Karpas-422 (cell line): Measurements from ENCODE around the gene RFX4. TPM values are rescaled to one million over a fixed set of nuclear protein-coding genes. Genes with fewer than 3 reads are reported as not detected.

Source experiments
- DNase-seq: peaks from one replicate; pipeline ENCODE4 v3.0.0-alpha.2; 2015
- H2AFZ ChIP-seq: fragments of 200-600 bp; sonication (generic); 2 replicates; pipeline ENCODE4 v1.6.1; 2014; ENCODE audit warnings: antibody characterized with exemption, low read length, mixed read lengths
- H3K27ac ChIP-seq: fragments of 200-600 bp; sonication (generic); 2 replicates; pipeline ENCODE4 v1.5.1; 2014; ENCODE audit warnings: mild to moderate bottlenecking, low read length, moderate library complexity
- H3K27me3 ChIP-seq: fragments of 200-600 bp; sonication (generic); 2 replicates; pipeline ENCODE4 v1.6.1; 2014; ENCODE audit warnings: low read length, mixed read lengths
- H3K36me3 ChIP-seq: fragments of 200-600 bp; sonication (generic); 2 replicates; pipeline ENCODE4 v1.6.1; 2014; ENCODE audit warnings: low read length, mixed read lengths; ENCODE audit not compliant: insufficient read depth
- H3K4me1 ChIP-seq: fragments of 200-600 bp; sonication (generic); 2 replicates; pipeline ENCODE4 v1.6.1; 2014; ENCODE audit warnings: mild to moderate bottlenecking, low read length, mixed read lengths
- H3K4me2 ChIP-seq: fragments of 200-600 bp; sonication (generic); 2 replicates; pipeline ENCODE4 v1.6.1; 2014; ENCODE audit warnings: low read length, low read depth, mild to moderate bottlenecking; ENCODE audit not compliant: poor library complexity, severe bottlenecking
- H3K4me3 ChIP-seq: fragments of 200-600 bp; sonication (generic); 2 replicates; pipeline ENCODE4 v1.5.1; 2014; ENCODE audit warnings: mild to moderate bottlenecking, antibody characterized with exemption, low read length, mixed read lengths
- H3K79me2 ChIP-seq: fragments of 200-600 bp; sonication (generic); 2 replicates; pipeline ENCODE4 v1.6.1; 2014; ENCODE audit warnings: mild to moderate bottlenecking, low read length, mixed read lengths
- H3K9ac ChIP-seq: fragments of 200-600 bp; sonication (generic); 2 replicates; pipeline ENCODE4 v1.6.0; 2014; ENCODE audit warnings: low read length
- H3K9me2 ChIP-seq: fragments of 200-600 bp; sonication (generic), shearing (Covaris generic); replicated peaks from 2 replicates; pipeline ENCODE4 v1.6.0; 2014; ENCODE audit warnings: mild to moderate bottlenecking, low read length, moderate library complexity; ENCODE audit not compliant: insufficient read depth
- H3K9me3 ChIP-seq: fragments of 300-700, 200-600 bp; sonication (generic); 2 replicates; pipeline ENCODE4 v1.6.1; 2014; ENCODE audit warnings: low read length, mixed read lengths
- H4K20me1 ChIP-seq: fragments of 200-600 bp; sonication (generic); 2 replicates; pipeline ENCODE4 v1.6.1; 2014; ENCODE audit warnings: mild to moderate bottlenecking, antibody characterized with exemption, low read length, low read depth; ENCODE audit not compliant: insufficient read depth
- total RNA-seq: library from RNA; depleted of rRNA; stranded (reverse); fragments of >200 nt; shearing (Covaris generic); gene quantifications from 2 replicates; pipeline ENCODE4 v1.2.3, GENCODE V29; 2014; ENCODE audit warnings: low replicate concordance

RFX4 gene
- total RNA-seq, 1 experiment from 2014 or later, result not detected

DNA sequence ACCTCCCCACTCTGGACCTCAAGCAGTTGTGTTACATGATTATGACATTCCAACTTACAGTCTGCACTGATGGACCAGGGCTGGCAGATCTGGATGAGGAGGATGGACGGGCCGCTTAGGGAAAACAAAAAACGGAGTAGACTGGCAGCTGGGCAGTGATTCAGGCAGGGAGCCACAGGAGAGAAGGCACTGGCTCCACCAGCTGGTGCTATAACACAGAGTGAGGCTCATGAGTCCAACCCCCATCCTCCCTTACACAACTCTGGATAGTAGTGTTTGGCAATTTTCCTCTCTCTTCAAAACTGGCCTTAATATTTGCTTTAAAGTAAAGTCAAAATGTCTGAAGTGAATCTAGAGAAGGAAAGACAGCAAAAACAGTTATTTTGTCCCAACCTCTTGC is 181.9 kb downstream of the RFX4 start:
- H3K4me3 ChIP-seq, result no peak overlapping the region
- no peaks in the 10 kb centered on the region for H4K20me1 ChIP-seq
- no peaks in the 10 kb centered on the region for H3K9me2 ChIP-seq
- DNase-seq, result no peak
- H3K27ac ChIP-seq, result no peak overlapping the region
- no peaks in the 10 kb centered on the region for H3K79me2 ChIP-seq
- peaks cover 39% of the 10 kb centered on the region for H3K4me1 ChIP-seq
- no peaks in the 10 kb centered on the region for H3K36me3 ChIP-seq
- H3K4me2 ChIP-seq, result no peak overlapping the region
- no peak overlapping the region for H3K9ac ChIP-seq
- H3K27me3 ChIP-seq, result no peaks in the 10 kb centered on the region
- H3K9me3 ChIP-seq, result no peaks in the 10 kb centered on the region
- no peak overlapping the region for H2AFZ ChIP-seq

DNA sequence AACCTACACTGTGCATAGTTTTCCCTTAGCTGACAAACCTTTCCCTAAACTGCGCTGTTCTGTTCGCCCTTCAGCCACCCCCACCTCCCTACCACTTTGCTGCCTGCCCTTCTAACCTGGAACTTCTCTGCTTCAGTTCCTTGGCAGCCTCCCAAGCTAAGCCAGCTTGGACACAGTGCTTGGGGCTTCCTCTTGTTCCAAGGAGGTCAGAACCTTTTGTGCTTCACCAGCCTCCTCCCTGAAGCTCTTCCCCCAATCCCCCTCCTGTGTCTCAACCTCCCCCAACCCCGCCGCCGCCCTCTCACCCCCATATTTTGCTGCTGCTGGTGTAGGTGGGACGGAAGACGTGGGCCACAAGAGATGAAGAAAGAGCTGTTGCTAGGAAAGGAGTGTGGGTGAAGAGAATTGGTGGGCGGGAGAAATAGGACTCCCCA is 183.6 kb downstream of the RFX4 start:
- Histone ChIP-seq H3K4me1 (peaks cover 23% of the 10 kb centered on the region), H3K9me3 (no peaks in the 10 kb centered on the region), H3K36me3 (no peaks in the 10 kb centered on the region), H2AFZ (no peak overlapping the region), H3K27me3 (no peaks in the 10 kb centered on the region), H3K9ac (no peak overlapping the region), H3K4me2 (no peak overlapping the region), H4K20me1 (no peaks in the 10 kb centered on the region), H3K27ac (no peak overlapping the region), H3K79me2 (no peaks in the 10 kb centered on the region), H3K4me3 (no peak overlapping the region), H3K9me2 (no peaks in the 10 kb centered on the region)
- no peak for DNase-seq

- no peak for DNase-seq
- Histone ChIP-seq H2AFZ (no peak overlapping the region), H3K27ac (no peak overlapping the region), H3K4me2 (no peak overlapping the region), H3K27me3 (no peaks in the 10 kb centered on the region), H3K79me2 (no peaks in the 10 kb centered on the region), H3K4me1 (peaks cover 17% of the 10 kb centered on the region), H3K9ac (no peak overlapping the region), H3K4me3 (no peak overlapping the region), H4K20me1 (no peaks in the 10 kb centered on the region), H3K36me3 (no peaks in the 10 kb centered on the region), H3K9me3 (no peaks in the 10 kb centered on the region), H3K9me2 (no peaks in the 10 kb centered on the region)
These were observed 184.4 kb downstream of the RFX4 start for GRCh38 chr12:106767206-106767605.

GRCh38 chr12:106767954-106768822 is 185.4 kb downstream of the RFX4 start:
- Histone ChIP-seq H3K9me3 (no peaks in the 10 kb centered on the region), H3K4me3 (no peak overlapping the region), H3K79me2 (no peaks in the 10 kb centered on the region), H3K27ac (no peak overlapping the region), H3K4me2 (no peak overlapping the region), H4K20me1 (no peaks in the 10 kb centered on the region), H3K9me2 (no peaks in the 10 kb centered on the region), H3K9ac (no peak overlapping the region), H2AFZ (no peak overlapping the region), H3K36me3 (no peaks in the 10 kb centered on the region), H3K27me3 (no peaks in the 10 kb centered on the region), H3K4me1 (peaks cover 7% of the 10 kb centered on the region)
- DNase-seq, result no peak

- H3K79me2 ChIP-seq, result no peaks in the 10 kb centered on the region
- H3K36me3 ChIP-seq, result no peaks in the 10 kb centered on the region
- no peak overlapping the region for H3K4me3 ChIP-seq
- no peak overlapping the region for H2AFZ ChIP-seq
- H3K4me2 ChIP-seq, result no peak overlapping the region
- H3K9me2 ChIP-seq, result no peaks in the 10 kb centered on the region
- no peaks in the 10 kb centered on the region for H3K9me3 ChIP-seq
- H3K9ac ChIP-seq, result no peak overlapping the region
- no peaks in the 10 kb centered on the region for H4K20me1 ChIP-seq
- H3K27me3 ChIP-seq, result no peaks in the 10 kb centered on the region
- H3K27ac ChIP-seq, result no peak overlapping the region
- H3K4me1 ChIP-seq, result no peaks in the 10 kb centered on the region; the same call in 1 of the 2 replicates
- no peak for DNase-seq
These were observed 186.3 kb downstream of the RFX4 start for GRCh38 chr12:106769078-106769477.

- Histone ChIP-seq H3K36me3 (no peaks in the 10 kb centered on the region), H3K4me3 (no peak overlapping the region), H3K79me2 (no peaks in the 10 kb centered on the region), H3K27me3 (no peaks in the 10 kb centered on the region), H3K27ac (no peak overlapping the region), H2AFZ (no peak overlapping the region), H3K4me2 (no peak overlapping the region), H3K9me3 (no peaks in the 10 kb centered on the region), H3K9me2 (no peaks in the 10 kb centered on the region), H3K9ac (no peak overlapping the region), H4K20me1 (no peaks in the 10 kb centered on the region), H3K4me1 (no peaks in the 10 kb centered on the region)
- no peak for DNase-seq
These were observed 186.7 kb downstream of the RFX4 start for GRCh38 chr12:106769546-106769945.

DNA sequence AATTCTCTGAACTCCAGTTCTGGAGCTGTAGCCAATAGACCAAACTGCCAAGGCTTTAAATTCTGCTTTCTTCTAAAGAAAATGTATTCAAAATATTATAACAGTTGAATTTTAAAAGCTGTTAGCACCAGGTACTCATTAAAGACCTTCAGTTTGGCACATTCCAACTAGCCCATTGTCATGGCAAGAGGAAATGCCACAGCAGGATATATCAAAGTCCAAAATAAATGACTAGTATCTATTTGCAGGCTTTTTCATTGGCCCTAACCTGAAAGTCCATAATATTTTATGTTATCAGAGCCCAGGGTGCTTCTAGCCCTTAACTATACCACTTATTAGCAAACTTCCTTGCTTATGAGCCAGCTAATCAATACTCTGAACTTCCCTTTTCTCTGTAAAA is 188.6 kb downstream of the RFX4 start:
- Histone ChIP-seq H3K9me2 (no peaks in the 10 kb centered on the region), H3K27ac (no peak overlapping the region), H3K4me3 (no peak overlapping the region), H3K27me3 (no peaks in the 10 kb centered on the region), H4K20me1 (no peaks in the 10 kb centered on the region), H3K79me2 (no peaks in the 10 kb centered on the region), H3K36me3 (no peaks in the 10 kb centered on the region), H3K4me2 (no peak overlapping the region), H3K9ac (no peak overlapping the region), H3K9me3 (no peaks in the 10 kb centered on the region), H3K4me1 (no peaks in the 10 kb centered on the region), H2AFZ (no peak overlapping the region)
- DNase-seq, result no peak

DNA sequence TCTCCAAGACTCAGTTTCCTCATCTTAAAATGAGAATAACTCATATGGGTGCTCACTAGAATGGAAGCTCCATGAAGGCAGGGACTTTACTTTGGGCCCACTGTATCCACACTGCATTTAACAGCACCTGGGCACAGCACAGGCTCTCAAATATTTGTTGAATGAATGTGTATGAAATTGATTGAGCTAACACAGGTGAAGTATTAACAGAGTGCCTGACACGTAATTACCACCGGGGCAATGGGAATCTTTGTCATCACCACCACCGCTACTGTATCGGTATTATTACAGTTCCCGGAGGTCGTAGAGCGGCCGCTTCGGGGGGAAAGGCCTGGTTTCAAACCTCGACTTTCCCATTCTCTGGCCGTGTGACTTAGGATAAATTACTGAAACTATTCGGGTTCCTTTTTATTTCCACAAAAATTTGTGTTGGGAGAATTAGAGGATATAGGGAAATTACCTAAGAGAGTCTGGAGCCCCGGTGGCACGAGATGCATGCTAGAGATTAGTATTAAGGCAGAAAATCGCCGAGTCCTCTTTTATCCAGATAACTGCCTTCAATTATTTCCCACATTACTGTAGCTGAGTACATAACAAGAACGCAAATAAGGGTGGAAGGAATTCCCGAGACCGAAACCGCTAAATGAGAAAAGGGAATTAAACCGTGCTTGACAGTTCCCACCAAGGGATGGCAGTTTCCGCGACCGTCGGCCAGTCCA is 190.6 kb downstream of the RFX4 start:
- Histone ChIP-seq H3K9me2 (no peaks in the 10 kb centered on the region), H3K27me3 (no peaks in the 10 kb centered on the region), H4K20me1 (no peaks in the 10 kb centered on the region), H3K4me2 (no peak overlapping the region), H3K4me1 (no peaks in the 10 kb centered on the region), H3K4me3 (no peak overlapping the region), H3K27ac (no peak overlapping the region), H3K9ac (no peak overlapping the region), H2AFZ (no peak overlapping the region), H3K9me3 (no peaks in the 10 kb centered on the region), H3K36me3 (no peaks in the 10 kb centered on the region), H3K79me2 (no peaks in the 10 kb centered on the region)
- DNase-seq, result no peak
